Naive B cell (primary cell): ENCODE measurements around the gene AGFG1. TPM values are rescaled to one million over a fixed set of nuclear protein-coding genes. Genes with fewer than 3 reads are reported as not detected.
"Not testable (repeated sequence)": the region's sequence is repeated elsewhere in the genome, so short reads cannot be mapped to it uniquely, and the experiment has no call there.

Source experiments
- ATAC-seq, 2 donors: fragments of 150-1000 bp; cut with Tn5 transposase; 2 replicates each; pipeline ENCODE4 v1.10.0; 2021; ENCODE audit warnings: low read depth in 2 of 2, mild to moderate bottlenecking in 2 of 2, moderate library complexity in 2 of 2
- DNase-seq: peaks from one replicate; pipeline ENCODE4 v3.0.0; 2022
- H3K27ac Mint-ChIP-seq, 6 donors: one replicate each; pipeline ENCODE4 v1.8.0; 2020 to 2022; ENCODE audit warnings: mild to moderate bottlenecking in 6 of 6, mixed read lengths in 6 of 6, moderate library complexity in 5 of 6, inconsistent platforms in 2 of 6
- H3K27me3 Mint-ChIP-seq, 3 donors: one replicate each; pipeline ENCODE4 v1.8.0; 2021 to 2022; ENCODE audit warnings: mixed read lengths in 3 of 3, mild to moderate bottlenecking in 1 of 3
- H3K36me3 Mint-ChIP-seq, 2 donors: one replicate each; pipeline ENCODE4 v1.8.0; 2020 to 2022; ENCODE audit warnings: mixed read lengths in 2 of 2, inconsistent platforms in 1 of 2, mild to moderate bottlenecking in 1 of 2
- H3K4me1 Mint-ChIP-seq, 3 donors: one replicate each; pipeline ENCODE4 v1.8.0; 2020 to 2022; ENCODE audit warnings: mixed read lengths in 3 of 3, inconsistent platforms in 1 of 3, mild to moderate bottlenecking in 1 of 3, moderate library complexity in 1 of 3
- H3K4me3 Mint-ChIP-seq, 8 donors: one replicate each; pipeline ENCODE4 v1.8.0; 2020 to 2022; ENCODE audit warnings: mild to moderate bottlenecking in 8 of 8, mixed read lengths in 8 of 8, moderate library complexity in 8 of 8, inconsistent platforms in 2 of 8
- H3K9me3 Mint-ChIP-seq, 7 donors: one replicate each; pipeline ENCODE4 v1.8.0; 2020 to 2022; ENCODE audit warnings: mixed read lengths in 7 of 7, mild to moderate bottlenecking in 5 of 7, inconsistent platforms in 2 of 7, moderate library complexity in 1 of 7
- polyA plus RNA-seq, 6 donors: library from polyadenylated mRNA; unstranded; fragments of 300-500 nt; fragmentation: Illumina TruSeq; gene quantifications; one replicate each; pipeline ENCODE4 v1.2.3, GENCODE V29; 2021; ENCODE audit warnings: low read depth in 6 of 6

The AGFG1 gene
- polyA plus RNA-seq, 6 donors from 2014 or later: 17.9 to 38.5 (median 26.6) TPM

GRCh38 chr2:227539465-227539956 lies 67.6 kb downstream of the AGFG1 start:
- Mint-ChIP-seq H3K36me3 (peaks cover 43 to 49% of the 10 kb centered on the region in 2 donors), H3K27ac (no peak overlapping the region), H3K4me3 (no peak overlapping the region), H3K4me1 (peaks cover 16 to 26% (median 17%) of the 10 kb centered on the region in 3 donors), H3K9me3 (peaks cover 0 to 15% (median 12%) of the 10 kb centered on the region in 7 donors), H3K27me3 (no peaks in the 10 kb centered on the region)
- no peak for DNase-seq
- no peak for ATAC-seq

GRCh38 chr2:227540352-227540751 lies 68.4 kb downstream of the AGFG1 start:
- peak overlapping the region in 1 of 8 donors; percentile 37 for H3K4me3 Mint-ChIP-seq
- peaks cover 10 to 30% (median 10%) of the 10 kb centered on the region in 3 donors for H3K4me1 Mint-ChIP-seq
- ATAC-seq, H3K27me3 Mint-ChIP-seq, DNase-seq, H3K27ac Mint-ChIP-seq: not testable (repeated sequence)
- peaks cover 0 to 15% (median 12%) of the 10 kb centered on the region in 7 donors for H3K9me3 Mint-ChIP-seq
- peaks cover 50 to 55% of the 10 kb centered on the region in 2 donors for H3K36me3 Mint-ChIP-seq

- H3K4me3 Mint-ChIP-seq: no peak overlapping the region
- peak; percentile 5 for DNase-seq
Observed at GRCh38 chr2:227545990-227546389, 74.0 kb downstream of the AGFG1 start.

DNA sequence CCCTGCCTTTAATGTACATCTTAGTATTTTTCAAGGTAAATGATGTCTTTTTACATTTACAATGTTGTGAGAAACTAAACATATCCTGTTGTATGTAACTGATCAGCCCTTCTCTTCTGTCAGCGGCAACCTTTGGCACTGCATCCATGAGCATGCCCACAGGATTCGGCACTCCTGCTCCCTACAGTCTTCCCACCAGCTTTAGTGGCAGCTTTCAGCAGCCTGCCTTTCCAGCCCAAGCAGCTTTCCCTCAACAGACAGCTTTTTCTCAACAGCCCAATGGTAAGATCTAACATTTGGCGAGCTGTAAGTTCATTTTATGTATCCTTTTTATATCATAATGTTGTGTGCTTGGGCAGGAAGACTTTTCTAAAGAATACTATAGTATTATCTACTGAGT lies 79.9 kb downstream of the AGFG1 start:
- Mint-ChIP-seq H3K4me3 (no peak overlapping the region), H3K27ac (no peak overlapping the region), H3K27me3 (no peaks in the 10 kb centered on the region), H3K36me3 (peaks cover 8 to 11% of the 10 kb centered on the region in 2 donors), H3K9me3 (no peaks in the 10 kb centered on the region), H3K4me1 (no peaks in the 10 kb centered on the region)
- DNase-seq (no peak), ATAC-seq (no peak)

More at GRCh38 chr2:227545990-227546389, 74.0 kb downstream of the AGFG1 start:
- H3K27me3 Mint-ChIP-seq: no peaks in the 10 kb centered on the region
- H3K36me3 Mint-ChIP-seq: peaks cover 37 to 41% of the 10 kb centered on the region in 2 donors
- peaks cover 0 to 5% (median 3%) of the 10 kb centered on the region in 7 donors for H3K9me3 Mint-ChIP-seq
- H3K4me1 Mint-ChIP-seq: peaks cover 10 to 30% (median 10%) of the 10 kb centered on the region in 3 donors
- peak overlapping the region in 1 of 6 donors; percentile 57 for H3K27ac Mint-ChIP-seq
- no peak for ATAC-seq

DNA sequence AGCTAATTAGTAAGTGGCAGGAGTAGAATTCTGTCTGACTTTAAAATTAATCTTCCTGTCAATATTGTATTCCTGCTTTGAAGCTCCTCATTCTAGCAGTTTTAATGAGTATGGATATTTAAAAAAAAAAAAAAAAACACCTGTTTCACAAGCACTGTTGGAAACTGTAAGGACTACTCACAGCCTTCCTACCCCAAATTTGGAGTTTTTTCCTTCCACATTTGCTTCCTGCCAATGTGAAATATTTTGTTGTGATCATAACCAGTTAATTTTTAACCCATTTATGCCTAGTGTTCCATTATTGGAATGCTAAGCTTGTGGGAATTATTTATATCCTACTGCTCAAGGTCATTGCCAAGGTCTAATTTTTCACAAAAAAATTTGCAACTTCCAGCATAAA lies 90.6 kb downstream of the AGFG1 start:
- Mint-ChIP-seq H3K36me3 (no peaks in the 10 kb centered on the region), H3K4me3 (no peak overlapping the region), H3K27me3 (no peaks in the 10 kb centered on the region), H3K4me1 (peaks cover 0 to 4% (median 2%) of the 10 kb centered on the region in 3 donors), H3K27ac (no peak overlapping the region), H3K9me3 (no peaks in the 10 kb centered on the region)
- ATAC-seq: no peak
- DNase-seq: no peak

DNA sequence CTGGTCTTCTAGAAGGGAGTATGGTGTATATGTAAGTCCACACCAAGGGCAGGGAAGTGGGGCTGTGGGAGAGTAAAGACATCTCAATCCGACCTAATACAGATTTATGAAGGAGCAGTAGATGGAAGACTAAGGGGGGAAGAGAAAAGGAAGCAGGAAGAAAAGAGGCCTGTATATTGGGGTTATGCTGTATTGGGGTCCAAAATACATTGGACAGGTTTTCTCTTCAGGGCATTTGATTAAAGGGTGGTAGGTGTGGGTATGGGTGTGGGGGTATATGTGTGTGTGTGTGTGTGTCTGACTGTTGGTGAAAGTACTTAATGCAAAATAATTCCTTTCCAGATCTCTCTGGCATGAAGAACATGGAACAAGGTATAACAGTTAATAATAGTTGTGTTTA lies 93.1 kb downstream of the AGFG1 start:
- H3K4me3 Mint-ChIP-seq: no peak overlapping the region
- peak overlapping the region in 3 of 6 donors; percentile 13 to 70 (median 43) for H3K27ac Mint-ChIP-seq
- H3K36me3 Mint-ChIP-seq: no peaks in the 10 kb centered on the region
- ATAC-seq: no peak
- DNase-seq: no peak
- H3K9me3 Mint-ChIP-seq: no peaks in the 10 kb centered on the region
- peaks cover 0 to 5% (median 4%) of the 10 kb centered on the region in 3 donors for H3K4me1 Mint-ChIP-seq
- H3K27me3 Mint-ChIP-seq: no peaks in the 10 kb centered on the region

DNA sequence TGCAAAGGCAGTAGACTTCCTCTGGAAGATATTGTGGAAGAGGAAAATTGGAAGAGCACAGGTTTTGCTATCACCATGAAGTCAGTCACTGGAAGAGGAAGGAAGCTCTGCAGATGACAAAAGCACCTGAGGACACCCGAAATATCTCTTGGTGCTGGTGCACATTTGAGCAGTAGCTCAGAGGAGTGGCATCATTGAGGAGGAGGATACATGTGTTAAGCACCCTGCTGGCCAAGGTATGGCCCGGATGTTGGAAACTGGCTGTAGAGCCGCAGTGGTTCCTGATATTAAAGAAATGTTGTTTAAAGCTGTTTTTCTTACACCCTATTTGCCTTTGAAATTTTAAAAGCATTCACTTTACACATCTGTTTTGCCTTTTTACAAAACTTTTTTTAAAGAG lies 94.1 kb downstream of the AGFG1 start:
- Mint-ChIP-seq H3K4me3 (no peak overlapping the region), H3K27ac (peak overlapping the region in 2 of 6 donors; percentile 75 to 89)
- no peak for ATAC-seq

DNA sequence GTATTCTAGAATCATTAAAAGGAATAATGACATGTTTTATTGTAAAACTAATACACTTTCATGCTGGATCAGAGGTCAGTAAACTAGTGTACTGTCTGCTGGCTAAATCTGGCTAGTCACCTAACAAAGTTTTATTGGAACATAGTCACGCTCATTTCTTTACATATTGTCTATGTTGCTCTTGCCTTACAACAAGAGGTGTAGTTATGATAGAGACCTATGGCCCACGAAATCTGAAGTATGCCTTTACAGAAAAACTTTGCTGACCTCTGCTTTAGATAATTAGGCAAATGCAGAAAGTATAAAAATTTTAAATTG lies 96.9 kb downstream of the AGFG1 start:
- H3K9me3 Mint-ChIP-seq: no peaks in the 10 kb centered on the region
- H3K4me3 Mint-ChIP-seq: no peak overlapping the region
- no peak overlapping the region for H3K27ac Mint-ChIP-seq
- H3K27me3 Mint-ChIP-seq: no peaks in the 10 kb centered on the region
- no peak for DNase-seq
- no peak for ATAC-seq
- H3K36me3 Mint-ChIP-seq: no peaks in the 10 kb centered on the region
- H3K4me1 Mint-ChIP-seq: peaks cover 0 to 16% (median 13%) of the 10 kb centered on the region in 3 donors

More for the DNA sequence above, 94.1 kb downstream of the AGFG1 start:
- Mint-ChIP-seq H3K4me1 (peaks cover 0 to 15% (median 10%) of the 10 kb centered on the region in 3 donors), H3K36me3 (no peaks in the 10 kb centered on the region), H3K9me3 (no peaks in the 10 kb centered on the region), H3K27me3 (no peaks in the 10 kb centered on the region)
- DNase-seq: no peak

GRCh38 chr2:227570615-227571014 lies 98.7 kb downstream of the AGFG1 start:
- Mint-ChIP-seq H3K4me1 (peaks cover 0 to 16% (median 10%) of the 10 kb centered on the region in 3 donors), H3K4me3 (no peak overlapping the region), H3K27me3 (no peaks in the 10 kb centered on the region), H3K9me3 (no peaks in the 10 kb centered on the region), H3K27ac (peak overlapping the region in 2 of 6 donors; percentile 7 to 78), H3K36me3 (no peaks in the 10 kb centered on the region)
- DNase-seq (no peak), ATAC-seq (no peak)

GRCh38 chr2:227576110-227576509 lies 104.2 kb downstream of the AGFG1 start:
- Mint-ChIP-seq H3K4me3 (no peak overlapping the region), H3K27ac (no peak overlapping the region), H3K9me3 (no peaks in the 10 kb centered on the region), H3K36me3 (peaks cover 0 to 2% of the 10 kb centered on the region in 2 donors), H3K27me3 (peaks cover 14 to 19% (median 19%) of the 10 kb centered on the region in 3 donors), H3K4me1 (peaks cover 0 to 3% (median under 1%) of the 10 kb centered on the region in 3 donors)
- no peak for ATAC-seq
- no peak for DNase-seq

DNA sequence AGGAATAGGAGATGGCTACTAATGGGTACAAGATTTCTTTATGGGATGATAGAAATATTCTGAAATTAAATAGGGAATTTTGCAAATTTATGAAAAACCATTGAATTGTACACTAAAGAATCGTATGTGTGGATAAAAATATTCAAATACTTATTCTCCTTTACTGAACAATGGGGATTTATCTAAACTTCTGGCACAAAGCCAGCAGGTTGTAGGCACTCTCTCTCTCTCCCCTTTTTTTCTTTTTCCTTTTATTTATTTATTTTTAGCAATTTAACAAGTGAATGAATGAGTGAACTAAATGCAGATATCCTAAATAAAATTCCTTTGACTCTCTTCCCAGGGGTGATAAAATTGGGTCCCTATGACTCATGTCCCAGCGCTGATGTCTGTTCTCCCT lies 104.9 kb downstream of the AGFG1 start:
- Mint-ChIP-seq H3K27ac (no peak overlapping the region), H3K4me3 (no peak overlapping the region), H3K4me1 (peaks cover 0 to under 1% (median 0%) of the 10 kb centered on the region in 3 donors), H3K9me3 (peaks cover 0 to under 1% (median 0%) of the 10 kb centered on the region in 7 donors), H3K36me3 (peaks cover 0 to 7% of the 10 kb centered on the region in 2 donors), H3K27me3 (peaks cover 20 to 23% (median 21%) of the 10 kb centered on the region in 3 donors)
- no peak for DNase-seq
- ATAC-seq: no peak

GRCh38 chr2:227577555-227577954 lies 105.6 kb downstream of the AGFG1 start:
- no peak overlapping the region for H3K4me3 Mint-ChIP-seq

DNA sequence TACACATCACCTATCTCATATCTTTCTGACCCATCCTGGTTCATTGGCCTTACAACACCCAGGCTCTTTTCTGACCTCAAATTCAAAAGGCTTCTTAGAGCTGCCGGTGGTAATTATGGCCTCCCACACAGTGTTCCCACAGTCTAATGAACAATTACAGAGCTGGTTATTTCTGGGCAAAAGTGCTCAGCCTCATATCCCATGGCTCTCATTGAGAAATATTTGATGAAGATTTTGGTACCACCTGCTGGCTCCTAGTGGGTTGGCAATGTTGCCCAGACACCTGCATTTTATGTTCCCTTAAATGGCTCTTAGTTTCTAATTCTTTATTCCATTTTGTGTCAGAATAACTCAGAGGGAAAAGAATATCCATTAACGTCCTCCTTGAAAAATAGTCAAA lies 106.7 kb downstream of the AGFG1 start:
- peaks cover 9 to 19% (median 14%) of the 10 kb centered on the region in 7 donors for H3K9me3 Mint-ChIP-seq
- ATAC-seq (no peak), DNase-seq (no peak)
- peaks cover 6 to 19% of the 10 kb centered on the region in 2 donors for H3K36me3 Mint-ChIP-seq
- no peak overlapping the region for H3K4me3 Mint-ChIP-seq
- peaks cover 31 to 40% (median 32%) of the 10 kb centered on the region in 3 donors for H3K27me3 Mint-ChIP-seq
- no peaks in the 10 kb centered on the region for H3K4me1 Mint-ChIP-seq
- no peak overlapping the region for H3K27ac Mint-ChIP-seq

More at GRCh38 chr2:227577555-227577954, 105.6 kb downstream of the AGFG1 start:
- H3K9me3 Mint-ChIP-seq: peaks cover 5 to 8% (median 7%) of the 10 kb centered on the region in 7 donors
- no peak overlapping the region for H3K27ac Mint-ChIP-seq
- peaks cover 28 to 30% (median 28%) of the 10 kb centered on the region in 3 donors for H3K27me3 Mint-ChIP-seq
- no peaks in the 10 kb centered on the region for H3K4me1 Mint-ChIP-seq
- no peak for DNase-seq
- ATAC-seq: no peak
- H3K36me3 Mint-ChIP-seq: peaks cover 2 to 13% of the 10 kb centered on the region in 2 donors

DNA sequence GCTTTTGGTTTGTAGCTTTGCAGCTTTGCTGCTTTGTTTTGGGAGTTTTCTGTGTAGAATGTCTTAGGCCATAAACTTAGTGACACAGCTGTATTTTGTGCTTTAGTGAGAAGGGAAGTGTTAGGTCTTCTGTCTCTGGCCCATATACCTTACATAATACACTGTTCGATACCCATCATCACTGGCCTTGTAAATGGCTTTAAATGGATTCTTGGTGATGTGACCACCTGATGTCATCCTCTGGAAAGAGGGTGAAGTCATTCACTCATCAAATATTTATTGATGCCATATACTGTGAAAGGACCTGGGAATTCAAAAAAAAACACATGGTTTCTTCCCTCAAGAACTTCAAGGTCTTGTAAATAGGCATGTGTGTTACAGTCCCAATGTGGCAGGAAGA lies 107.8 kb downstream of the AGFG1 start:
- Mint-ChIP-seq H3K4me3 (no peak overlapping the region), H3K27me3 (peaks cover 31 to 43% (median 40%) of the 10 kb centered on the region in 3 donors), H3K9me3 (peaks cover 9 to 29% (median 15%) of the 10 kb centered on the region in 7 donors), H3K36me3 (peaks cover 6 to 19% of the 10 kb centered on the region in 2 donors), H3K4me1 (no peaks in the 10 kb centered on the region), H3K27ac (no peak overlapping the region)
- no peak for DNase-seq
- ATAC-seq: no peak
